T-cell (primary cell): ENCODE data around the gene OVOL2. TPM values are rescaled to one million over a fixed set of nuclear protein-coding genes. Genes with fewer than 3 reads are reported as not detected.
"Not testable (repeated sequence)": the region's sequence is repeated elsewhere in the genome, so short reads cannot be mapped to it uniquely, and the experiment has no call there.

ENCODE experiments used
- ATAC-seq, 4 experiments: fragments of 200-7000 bp in 3 of 4; fragments of 150-1000 bp in 1 of 4; cut with Tn5 transposase; replicated peaks in 1 of 4; 1 replicate in 3 of 4; 2 replicates in 1 of 4; pipeline ENCODE4 v1.10.0; 2021; ENCODE audit warnings: moderate library complexity in 3 of 4, mild to moderate bottlenecking in 2 of 4, moderate number of reproducible peaks in 1 of 4
- CTCF ChIA-PET, 2 donors: fragments of 300-600 bp; sonication (Branson Sonifier 250); formaldehyde crosslinking; loops; one replicate each; lab custom pipeline; 2022; ENCODE audit warnings: antibody characterized with exemption in 2 of 2; lab: Charles Lee
- POLR2A ChIA-PET, 2 donors: fragments of 300-600 bp; sonication (Branson Sonifier 250); formaldehyde crosslinking; loops; one replicate each; lab custom pipeline; 2022; ENCODE audit warnings: antibody characterized with exemption in 2 of 2; lab: Charles Lee
- DNase-seq, 35 experiments: peaks; one replicate each; pipeline versions ENCODE4 v3.0.0 to v3.0.0-alpha.2; 2013 to 2023
- H3K27ac ChIP-seq: one replicate; pipeline ENCODE4 v1.5.1; 2013; ENCODE audit warnings: low read length
- H3K27me3 ChIP-seq, 2 experiments: replicated peaks in 1 of 2; 1 replicate in 1 of 2; 2 replicates in 1 of 2; pipeline versions ENCODE4 v1.6.1 to v1.7.0; 2013; ENCODE audit warnings: low read length in 1 of 2, mixed read lengths in 1 of 2; ENCODE audit not compliant: control insufficient read depth in 2 of 2, insufficient read depth in 2 of 2; ENCODE audit errors: extremely low read depth in 1 of 2
- H3K36me3 ChIP-seq, 2 donors: 1 replicate in 1 of 2; 2 replicates in 1 of 2; pipeline versions ENCODE4 v1.6.1 to v1.7.0; 2013; ENCODE audit warnings: low read length in 1 of 2; ENCODE audit not compliant: control insufficient read depth in 2 of 2, insufficient read depth in 1 of 2; ENCODE audit errors: extremely low read depth in 1 of 2
- H3K4me1 ChIP-seq, 2 experiments: 1 replicate in 1 of 2; 2 replicates in 1 of 2; pipeline versions ENCODE4 v1.6.1 to v1.7.0; 2013; ENCODE audit warnings: low read length in 2 of 2, mixed read lengths in 1 of 2; ENCODE audit not compliant: insufficient read depth in 2 of 2, control insufficient read depth in 1 of 2; ENCODE audit errors: extremely low read depth in 1 of 2
- H3K4me3 ChIP-seq, 2 donors: 1 replicate in 1 of 2; 2 replicates in 1 of 2; pipeline versions ENCODE4 v1.5.1 to v1.7.0; 2013; ENCODE audit warnings: mild to moderate bottlenecking in 2 of 2, low read length in 1 of 2, moderate library complexity in 1 of 2; ENCODE audit not compliant: control insufficient read depth in 1 of 2; ENCODE audit errors: extremely low read depth in 1 of 2
- H3K9me3 ChIP-seq: 2 replicates; pipeline ENCODE4 v1.7.0; 2013
- H3K27ac Mint-ChIP-seq, 2 donors: one replicate each; pipeline ENCODE4 v1.8.0; 2020 to 2021; ENCODE audit warnings: mild to moderate bottlenecking in 2 of 2, mixed read lengths in 2 of 2
- H3K27me3 Mint-ChIP-seq, 2 donors: one replicate each; pipeline ENCODE4 v1.8.0; 2021 to 2022; ENCODE audit warnings: mixed read lengths in 2 of 2
- H3K36me3 Mint-ChIP-seq: one replicate; pipeline ENCODE4 v1.8.0; 2021; ENCODE audit warnings: mixed read lengths
- H3K4me1 Mint-ChIP-seq, 3 donors: one replicate each; pipeline ENCODE4 v1.8.0; 2020 to 2022; ENCODE audit warnings: mixed read lengths in 3 of 3, mild to moderate bottlenecking in 1 of 3
- H3K4me3 Mint-ChIP-seq, 3 donors: one replicate each; pipeline ENCODE4 v1.8.0; 2020 to 2022; ENCODE audit warnings: mild to moderate bottlenecking in 3 of 3, mixed read lengths in 3 of 3, moderate library complexity in 3 of 3
- H3K9me3 Mint-ChIP-seq, 3 donors: one replicate each; pipeline ENCODE4 v1.8.0; 2020 to 2022; ENCODE audit warnings: mixed read lengths in 3 of 3
- WGBS: methylation state at CpG from one replicate; pipeline ENCODE4 v1.1.5; 2013; ENCODE audit warnings: missing lambda C conversion rate; ENCODE audit not compliant: insufficient coverage; 5-methylcytosine and 5-hydroxymethylcytosine counted together
- total RNA-seq, 35 experiments: library from RNA in 6 of 35; stranded (reverse) in 6 of 35; fragments of 120-200 nt in 1 of 35; gene quantifications; one replicate each; pipeline versions ENCODE4 v1.2.1 to v1.2.4 and lab custom pipeline; 2013 to 2026

Gene OVOL2
- total RNA-seq, 5 donors from 2014 or later (not counting 1 experiment from before 2014, with no cell fraction given), result not detected

DNA sequence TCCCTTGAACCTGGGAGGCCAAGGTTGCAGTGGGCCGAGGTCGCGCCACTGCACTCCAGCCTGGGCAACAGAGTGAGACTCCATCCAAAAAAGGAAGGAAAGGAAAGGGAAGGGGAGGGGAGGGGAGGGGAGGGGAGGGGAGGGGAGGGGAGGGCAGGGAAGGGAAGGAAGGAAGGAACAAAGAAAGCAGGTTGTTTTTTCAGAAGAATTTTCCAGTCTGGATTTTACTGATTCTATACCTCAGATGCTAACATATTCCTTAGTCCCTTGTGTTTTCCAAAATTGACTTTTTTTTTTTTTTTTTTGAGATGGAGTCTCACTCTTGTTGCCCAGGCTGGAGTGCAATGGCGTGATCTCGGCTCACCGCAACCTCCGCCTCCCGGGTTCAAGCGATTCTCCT lies 23.1 kb upstream of the OVOL2 start:
- WGBS, result 87% methylated on average over 3 of the region's 9 CpGs
- H3K36me3 ChIP-seq, H3K4me1 ChIP-seq, H3K9me3 ChIP-seq, H3K36me3 Mint-ChIP-seq, H3K27ac Mint-ChIP-seq, H3K4me1 Mint-ChIP-seq, ATAC-seq, CTCF ChIA-PET, H3K27ac ChIP-seq, H3K4me3 Mint-ChIP-seq, H3K27me3 ChIP-seq, POLR2A ChIA-PET, H3K4me3 ChIP-seq, H3K9me3 Mint-ChIP-seq, DNase-seq: not testable (repeated sequence)
- peaks cover 5 to 11% of the 10 kb centered on the region in 2 donors for H3K27me3 Mint-ChIP-seq

GRCh38 chr20:18079756-18080353 lies 22.1 kb upstream of the OVOL2 start:
- no peak for ATAC-seq

GRCh38 chr20:18077157-18077556 lies 19.4 kb upstream of the OVOL2 start:
- Histone ChIP-seq H3K27me3 (peaks cover 0 to 25% of the 10 kb centered on the region in 2 experiments), H3K4me3 (no peak overlapping the region), H3K4me1 (no peaks in the 10 kb centered on the region), H3K27ac (no peak overlapping the region), H3K9me3 (no peaks in the 10 kb centered on the region), H3K36me3 (no peaks in the 10 kb centered on the region)
- 100% methylated on average over 1 of the region's 4 CpGs for WGBS
- Mint-ChIP-seq H3K27ac (no peak overlapping the region), H3K4me1 (no peaks in the 10 kb centered on the region), H3K9me3 (no peaks in the 10 kb centered on the region), H3K36me3 (no peaks in the 10 kb centered on the region), H3K4me3 (no peak overlapping the region), H3K27me3 (peaks cover 19 to 30% of the 10 kb centered on the region in 2 donors)
- ChIA-PET CTCF (no interaction called here), POLR2A (no interaction called here)
- DNase-seq (no peak), ATAC-seq (no peak)

More at GRCh38 chr20:18079756-18080353, 22.1 kb upstream of the OVOL2 start:
- CTCF ChIA-PET, result no interaction called here
- WGBS, result 83% methylated on average over 6 of the region's 10 CpGs
- no peak overlapping the region for H3K27ac ChIP-seq
- no peak overlapping the region for H3K27ac Mint-ChIP-seq
- POLR2A ChIA-PET, result no interaction called here
- H3K4me3 Mint-ChIP-seq, result no peak overlapping the region
- no peaks in the 10 kb centered on the region for H3K9me3 ChIP-seq
- no peaks in the 10 kb centered on the region for H3K9me3 Mint-ChIP-seq
- H3K27me3 ChIP-seq, result peaks cover 0 to 10% of the 10 kb centered on the region in 2 experiments
- DNase-seq, result no peak
- no peaks in the 10 kb centered on the region for H3K36me3 ChIP-seq
- no peak overlapping the region for H3K4me3 ChIP-seq
- no peaks in the 10 kb centered on the region for H3K36me3 Mint-ChIP-seq
- H3K4me1 Mint-ChIP-seq, result no peaks in the 10 kb centered on the region
- no peaks in the 10 kb centered on the region for H3K4me1 ChIP-seq
- H3K27me3 Mint-ChIP-seq, result peaks cover 6 to 14% of the 10 kb centered on the region in 2 donors

GRCh38 chr20:18072532-18072931 lies 14.8 kb upstream of the OVOL2 start:
- POLR2A ChIA-PET, result no interaction called here
- H3K27ac Mint-ChIP-seq, result no peak overlapping the region
- ATAC-seq (no peak), DNase-seq (no peak)
- H3K4me1 ChIP-seq, result no peaks in the 10 kb centered on the region
- peaks cover 0 to 28% of the 10 kb centered on the region in 2 experiments for H3K27me3 ChIP-seq
- H3K36me3 Mint-ChIP-seq, result no peaks in the 10 kb centered on the region
- CTCF ChIA-PET, result no interaction called here
- WGBS, result 94% methylated on average over 3 of the region's 7 CpGs
- no peak overlapping the region for H3K4me3 ChIP-seq
- no peak overlapping the region for H3K4me3 Mint-ChIP-seq
- no peaks in the 10 kb centered on the region for H3K9me3 Mint-ChIP-seq
- H3K27ac ChIP-seq, result no peak overlapping the region
- H3K36me3 ChIP-seq, result no peaks in the 10 kb centered on the region
- H3K9me3 ChIP-seq, result no peaks in the 10 kb centered on the region
- H3K27me3 Mint-ChIP-seq, result peaks cover 23 to 34% of the 10 kb centered on the region in 2 donors
- H3K4me1 Mint-ChIP-seq, result no peaks in the 10 kb centered on the region

- Mint-ChIP-seq H3K4me3 (no peak overlapping the region), H3K4me1 (no peaks in the 10 kb centered on the region), H3K27ac (no peak overlapping the region), H3K36me3 (no peaks in the 10 kb centered on the region), H3K27me3 (peaks cover 19 to 21% of the 10 kb centered on the region in 2 donors), H3K9me3 (no peaks in the 10 kb centered on the region)
- ChIA-PET CTCF (no interaction called here), POLR2A (no interaction called here)
- 96% methylated on average over 5 of the region's 13 CpGs for WGBS
- Histone ChIP-seq H3K4me3 (no peak overlapping the region), H3K9me3 (no peaks in the 10 kb centered on the region), H3K36me3 (no peaks in the 10 kb centered on the region), H3K4me1 (no peaks in the 10 kb centered on the region), H3K27me3 (peaks cover 0 to 3% of the 10 kb centered on the region in 2 experiments), H3K27ac (no peak overlapping the region)
- DNase-seq, result no peak
- ATAC-seq, result no peak
Measured at GRCh38 chr20:18066421-18067333, 9.0 kb upstream of the OVOL2 start.

- H3K9me3 Mint-ChIP-seq, result no peaks in the 10 kb centered on the region
Measured at GRCh38 chr20:18063676-18064075, 6.0 kb upstream of the OVOL2 start.

More at GRCh38 chr20:18063676-18064075, 6.0 kb upstream of the OVOL2 start:
- POLR2A ChIA-PET, result no interaction called here
- H3K4me3 Mint-ChIP-seq, result no peak overlapping the region
- no peaks in the 10 kb centered on the region for H3K36me3 Mint-ChIP-seq
- H3K27ac Mint-ChIP-seq, result no peak overlapping the region
- DNase-seq (no peak), ATAC-seq (no peak)
- H3K9me3 ChIP-seq, result no peaks in the 10 kb centered on the region
- H3K27me3 ChIP-seq, result peaks cover 0 to 11% of the 10 kb centered on the region in 2 experiments
- peaks cover 35 to 38% of the 10 kb centered on the region in 2 donors for H3K27me3 Mint-ChIP-seq
- no peak overlapping the region for H3K27ac ChIP-seq
- H3K4me1 Mint-ChIP-seq, result no peaks in the 10 kb centered on the region
- WGBS, result 100% methylated on average over 1 of the region's 6 CpGs
- H3K36me3 ChIP-seq, result no peaks in the 10 kb centered on the region
- no peaks in the 10 kb centered on the region for H3K4me1 ChIP-seq
- CTCF ChIA-PET, result no interaction called here
- no peak overlapping the region for H3K4me3 ChIP-seq
